PFSK-1 (cell line): ENCODE results near the gene CCNG1. TPM values are rescaled to one million over a fixed set of nuclear protein-coding genes. Genes with fewer than 3 reads are reported as not detected.

ENCODE experiments used
- FOXP2 ChIP-seq: optimal IDR thresholded peaks from 2 replicates; pipeline ENCODE3; 2011; ENCODE audit warnings: borderline replicate concordance, control low read depth, inconsistent platforms; ENCODE audit not compliant: insufficient read depth; ENCODE audit errors: extremely low read length, extremely low read depth
- POLR2AphosphoS5 ChIP-seq: IDR thresholded peaks from 2 replicates; pipeline ENCODE4 v1.6.1; 2012; ENCODE audit warnings: low read depth, mild to moderate bottlenecking, control low read depth, low read length, moderate library complexity
- SIN3A ChIP-seq: IDR thresholded peaks from 2 replicates; pipeline ENCODE4 v1.6.1; 2012; ENCODE audit warnings: mild to moderate bottlenecking, low read length, moderate library complexity, borderline replicate concordance; ENCODE audit not compliant: insufficient read depth
- TAF1 ChIP-seq: IDR thresholded peaks from 2 replicates; pipeline ENCODE4 v1.6.1; 2012; ENCODE audit warnings: low read length, control low read depth, borderline replicate concordance; ENCODE audit not compliant: insufficient read depth
- polyA plus RNA-seq: library from polyadenylated mRNA; unstranded; fragments of >200 nt; gene quantifications from one replicate; pipeline ENCODE4 v1.2.1, GENCODE V29; 2012; ENCODE audit warnings: low read depth, missing spikeins; ENCODE audit not compliant: insufficient read length
- TF ChIP-seq, protein P1 (sequence below), 2 experiments: IDR thresholded peaks; 2 replicates each; pipeline versions ENCODE4 v1.6.1 to v1.8.0; 2011 to 2012; ENCODE audit warnings: low read depth in 2 of 2, low read length in 2 of 2, control low read depth in 1 of 2, inconsistent platforms in 1 of 2, mild to moderate bottlenecking in 1 of 2, moderate library complexity in 1 of 2; ENCODE audit not compliant: insufficient read depth in 1 of 2

Gene CCNG1
- 147 TPM for polyA plus RNA-seq

DNA sequence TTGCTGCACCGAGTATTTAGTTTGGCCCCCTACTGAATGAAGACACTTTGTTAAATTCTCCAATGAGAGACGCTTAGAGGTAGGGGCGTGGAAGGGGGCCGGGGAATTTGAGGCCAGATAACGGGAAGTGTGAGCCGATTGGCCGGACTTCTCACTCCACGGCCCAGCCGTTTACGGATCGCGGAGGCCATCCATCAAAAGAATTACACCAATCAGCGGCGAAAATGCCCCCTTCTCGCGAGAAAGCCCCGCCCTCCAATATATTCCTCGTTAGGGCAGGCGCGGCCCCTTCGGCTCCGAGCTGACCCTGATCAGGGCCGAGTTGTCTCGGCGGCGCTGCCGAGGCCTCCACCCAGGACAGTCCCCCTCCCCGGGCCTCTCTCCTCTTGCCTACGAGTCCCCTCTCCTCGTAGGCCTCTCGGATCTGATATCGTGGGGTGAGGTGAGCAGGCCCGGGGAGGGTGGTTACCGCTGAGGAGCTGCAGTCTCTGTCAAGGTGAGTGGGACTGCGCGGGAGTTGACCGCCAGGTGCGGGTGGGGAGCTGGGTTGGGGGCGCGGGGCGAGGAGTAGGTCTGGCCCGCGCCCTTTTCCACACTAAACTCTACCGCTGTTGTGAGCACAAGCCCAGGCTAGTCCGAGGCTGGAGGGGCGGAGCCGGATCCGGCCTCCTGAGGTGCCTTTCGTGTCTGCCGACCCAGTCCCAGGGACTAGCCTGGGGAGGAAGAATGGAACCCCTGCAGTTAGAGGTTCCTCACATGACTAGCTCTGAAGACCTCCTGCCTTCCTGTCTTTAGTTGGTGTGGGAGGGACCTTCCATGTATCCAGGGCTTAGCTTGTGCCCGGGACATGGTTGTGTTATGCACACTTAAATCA is at the start of gene CCNG1:
Gene CCNG1 (plus strand): TSS at position 287 of the 874 bp plus-strand sequence. CDS start 1,662 bp downstream, outside the sequence.
- TF ChIP-seq, protein P1, sequence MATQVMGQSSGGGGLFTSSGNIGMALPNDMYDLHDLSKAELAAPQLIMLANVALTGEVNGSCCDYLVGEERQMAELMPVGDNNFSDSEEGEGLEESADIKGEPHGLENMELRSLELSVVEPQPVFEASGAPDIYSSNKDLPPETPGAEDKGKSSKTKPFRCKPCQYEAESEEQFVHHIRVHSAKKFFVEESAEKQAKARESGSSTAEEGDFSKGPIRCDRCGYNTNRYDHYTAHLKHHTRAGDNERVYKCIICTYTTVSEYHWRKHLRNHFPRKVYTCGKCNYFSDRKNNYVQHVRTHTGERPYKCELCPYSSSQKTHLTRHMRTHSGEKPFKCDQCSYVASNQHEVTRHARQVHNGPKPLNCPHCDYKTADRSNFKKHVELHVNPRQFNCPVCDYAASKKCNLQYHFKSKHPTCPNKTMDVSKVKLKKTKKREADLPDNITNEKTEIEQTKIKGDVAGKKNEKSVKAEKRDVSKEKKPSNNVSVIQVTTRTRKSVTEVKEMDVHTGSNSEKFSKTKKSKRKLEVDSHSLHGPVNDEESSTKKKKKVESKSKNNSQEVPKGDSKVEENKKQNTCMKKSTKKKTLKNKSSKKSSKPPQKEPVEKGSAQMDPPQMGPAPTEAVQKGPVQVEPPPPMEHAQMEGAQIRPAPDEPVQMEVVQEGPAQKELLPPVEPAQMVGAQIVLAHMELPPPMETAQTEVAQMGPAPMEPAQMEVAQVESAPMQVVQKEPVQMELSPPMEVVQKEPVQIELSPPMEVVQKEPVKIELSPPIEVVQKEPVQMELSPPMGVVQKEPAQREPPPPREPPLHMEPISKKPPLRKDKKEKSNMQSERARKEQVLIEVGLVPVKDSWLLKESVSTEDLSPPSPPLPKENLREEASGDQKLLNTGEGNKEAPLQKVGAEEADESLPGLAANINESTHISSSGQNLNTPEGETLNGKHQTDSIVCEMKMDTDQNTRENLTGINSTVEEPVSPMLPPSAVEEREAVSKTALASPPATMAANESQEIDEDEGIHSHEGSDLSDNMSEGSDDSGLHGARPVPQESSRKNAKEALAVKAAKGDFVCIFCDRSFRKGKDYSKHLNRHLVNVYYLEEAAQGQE (IDR thresholded peaks at IDR 0.05; ENCODE audit: insufficient read depth in 1 of 2, low read depth in 2 of 2, low read length in 2 of 2), result 0 out of 4 replicates have a peak, but pooled peaks have one; percentile 1 to 50
- peak; percentile 97 for TF ChIP-seq TAF1
- TF ChIP-seq POLR2AphosphoS5, result peak; percentile 99
- TF ChIP-seq FOXP2, result no peak
- no peak; the same call in 1 of the 2 replicates for TF ChIP-seq SIN3A

DNA sequence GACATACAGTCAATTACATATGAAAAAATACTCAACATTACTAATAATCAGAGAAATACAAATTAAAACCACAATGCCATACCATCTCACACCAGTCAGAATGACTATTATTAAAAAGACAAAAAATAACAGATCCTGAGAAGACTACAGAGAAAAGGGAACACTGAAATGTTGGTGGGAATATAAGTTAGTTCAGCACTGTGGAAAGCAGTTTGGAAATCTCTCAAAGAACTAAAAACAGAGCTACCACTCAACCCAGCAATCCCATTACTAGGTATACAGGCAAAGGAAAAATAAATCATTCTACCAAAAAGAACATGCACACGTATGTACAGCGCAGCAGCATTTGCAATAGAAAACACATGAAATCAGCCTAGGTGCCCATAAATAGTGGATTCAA is 41.6 kb upstream of the CCNG1 start:
- TF ChIP-seq, protein P1 (IDR thresholded peaks at IDR 0.05; ENCODE audit: insufficient read depth in 1 of 2, low read depth in 2 of 2, low read length in 2 of 2), result no peak; a peak in 1 of 4 replicates
- TF ChIP-seq FOXP2 (no peak), TAF1 (no peak), POLR2AphosphoS5 (no peak), SIN3A (no peak)

- no peak for TF ChIP-seq FOXP2
- no peak for TF ChIP-seq TAF1
- TF ChIP-seq POLR2AphosphoS5, result no peak
- TF ChIP-seq SIN3A, result no peak
- TF ChIP-seq, protein P1 (IDR thresholded peaks at IDR 0.05; ENCODE audit: insufficient read depth in 1 of 2, low read depth in 2 of 2, low read length in 2 of 2), result no peak
These were observed 40.0 kb upstream of the CCNG1 start for GRCh38 chr5:163397354-163397753.

DNA sequence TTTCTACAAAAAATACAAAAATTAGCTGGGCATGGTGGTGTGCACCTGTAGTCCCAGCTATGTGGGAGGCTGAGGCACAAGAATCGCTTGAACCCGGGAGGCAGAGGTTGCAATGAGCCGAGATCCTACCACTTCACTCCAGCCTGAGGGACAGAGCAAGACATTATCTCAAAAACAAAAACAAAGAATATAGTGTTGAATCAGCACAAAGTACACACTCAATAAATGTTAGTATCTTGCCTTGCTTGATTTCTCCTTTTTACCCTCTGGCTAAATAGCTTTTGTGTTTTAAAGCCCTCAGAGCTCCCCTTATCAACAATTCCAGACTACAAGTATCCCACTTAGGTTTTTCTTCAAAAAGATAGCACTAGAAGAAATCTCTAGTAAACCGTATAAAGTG is 37.5 kb upstream of the CCNG1 start:
- TF ChIP-seq SIN3A (no peak), FOXP2 (no peak), TAF1 (no peak), POLR2AphosphoS5 (no peak)
- TF ChIP-seq, protein P1 (IDR thresholded peaks at IDR 0.05; ENCODE audit: insufficient read depth in 1 of 2, low read depth in 2 of 2, low read length in 2 of 2), result no peak
